GM18517 (cell line): ENCODE measurements around the gene GBF1.

Experiments used
- ATAC-seq: cut with Tn5 transposase; IDR thresholded peaks from one replicate; pipeline ENCODE4 v1.9.1; 2021; ENCODE audit warnings: mild to moderate bottlenecking, moderate library complexity; ENCODE audit not compliant: unreplicated experiment

The GBF1 gene

DNA sequence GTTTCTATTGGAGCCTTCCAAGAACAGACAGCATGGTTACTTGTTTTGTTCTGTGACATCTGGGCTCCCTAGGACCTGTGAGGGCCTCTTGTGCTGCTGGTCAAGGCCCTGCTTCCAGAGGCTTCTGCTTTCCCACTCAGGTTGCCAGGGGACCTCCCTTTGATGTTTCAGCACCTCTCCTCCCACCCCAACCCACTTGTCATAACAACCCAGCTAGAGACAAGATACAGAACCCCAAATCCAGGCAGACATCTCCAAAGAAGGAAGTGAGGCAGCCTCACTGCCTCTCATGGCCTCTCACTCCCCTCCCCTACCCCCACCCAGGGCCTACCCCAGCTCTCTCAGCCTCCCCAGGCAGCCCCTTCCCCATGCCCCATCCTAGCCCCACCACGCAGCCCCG, 161.5 kb downstream of the GBF1 start:
- ATAC-seq: no peak

DNA sequence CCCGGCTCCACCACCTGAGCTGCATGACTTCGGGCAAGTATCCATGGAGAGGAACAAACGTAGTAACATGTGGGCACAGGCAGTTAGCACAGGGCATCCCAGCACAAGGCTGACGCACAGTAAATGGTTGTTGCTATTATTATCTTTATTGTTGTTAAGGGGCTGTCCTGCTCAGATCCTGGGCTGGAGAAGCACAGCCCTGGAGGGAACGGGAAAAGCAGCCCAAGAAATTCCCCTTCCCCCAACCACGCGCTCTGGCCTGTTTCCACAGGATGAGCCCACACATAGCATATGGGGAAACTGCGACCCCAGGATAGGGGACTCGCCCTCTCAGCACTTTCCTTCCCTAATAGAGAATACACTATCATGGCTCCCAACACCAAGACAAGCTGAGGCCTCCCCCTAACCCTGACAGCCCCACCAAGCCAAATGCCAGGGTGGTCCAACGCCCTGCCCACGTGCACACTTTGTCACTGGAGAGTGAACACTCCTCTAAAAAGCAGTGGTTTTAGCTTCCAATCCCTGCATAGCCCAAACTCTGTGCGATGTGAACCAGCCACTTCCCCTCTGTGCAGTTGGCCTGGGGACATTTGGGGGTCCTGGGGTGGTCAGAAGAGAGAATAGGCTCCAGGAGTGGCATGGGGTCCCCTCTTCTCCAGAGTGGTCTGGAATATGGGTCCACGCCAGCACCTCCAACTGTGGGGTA, 162.2 kb downstream of the GBF1 start:
- ATAC-seq: no peak

DNA sequence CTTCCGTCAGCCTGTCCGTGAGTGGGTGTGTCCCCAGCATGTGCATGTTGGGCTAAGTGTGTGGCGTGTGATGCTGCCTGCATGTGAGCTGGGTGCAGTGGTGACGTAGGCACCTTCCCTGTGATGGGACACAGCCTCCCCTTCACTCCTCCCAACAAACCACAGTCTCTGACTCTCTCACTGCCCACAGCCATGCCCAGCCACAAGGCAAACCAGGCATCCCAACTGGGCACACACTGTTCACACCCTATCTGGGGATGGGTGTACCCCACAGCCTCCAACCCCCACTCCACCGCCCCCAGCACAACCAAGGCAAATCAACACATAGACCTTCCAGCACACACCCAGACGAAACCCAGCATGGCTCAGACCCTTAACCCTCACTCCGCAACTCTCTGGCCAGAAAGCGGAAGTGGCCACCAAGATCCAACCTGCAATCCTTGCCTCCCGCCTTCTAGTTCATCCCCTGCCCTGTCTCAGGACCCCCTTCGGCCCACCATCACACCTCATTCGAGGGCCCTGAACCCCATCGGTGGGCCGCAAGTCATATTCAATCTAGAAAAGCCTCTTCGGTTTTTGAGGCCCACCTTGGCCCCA, 162.9 kb downstream of the GBF1 start:
- no peak for ATAC-seq

DNA sequence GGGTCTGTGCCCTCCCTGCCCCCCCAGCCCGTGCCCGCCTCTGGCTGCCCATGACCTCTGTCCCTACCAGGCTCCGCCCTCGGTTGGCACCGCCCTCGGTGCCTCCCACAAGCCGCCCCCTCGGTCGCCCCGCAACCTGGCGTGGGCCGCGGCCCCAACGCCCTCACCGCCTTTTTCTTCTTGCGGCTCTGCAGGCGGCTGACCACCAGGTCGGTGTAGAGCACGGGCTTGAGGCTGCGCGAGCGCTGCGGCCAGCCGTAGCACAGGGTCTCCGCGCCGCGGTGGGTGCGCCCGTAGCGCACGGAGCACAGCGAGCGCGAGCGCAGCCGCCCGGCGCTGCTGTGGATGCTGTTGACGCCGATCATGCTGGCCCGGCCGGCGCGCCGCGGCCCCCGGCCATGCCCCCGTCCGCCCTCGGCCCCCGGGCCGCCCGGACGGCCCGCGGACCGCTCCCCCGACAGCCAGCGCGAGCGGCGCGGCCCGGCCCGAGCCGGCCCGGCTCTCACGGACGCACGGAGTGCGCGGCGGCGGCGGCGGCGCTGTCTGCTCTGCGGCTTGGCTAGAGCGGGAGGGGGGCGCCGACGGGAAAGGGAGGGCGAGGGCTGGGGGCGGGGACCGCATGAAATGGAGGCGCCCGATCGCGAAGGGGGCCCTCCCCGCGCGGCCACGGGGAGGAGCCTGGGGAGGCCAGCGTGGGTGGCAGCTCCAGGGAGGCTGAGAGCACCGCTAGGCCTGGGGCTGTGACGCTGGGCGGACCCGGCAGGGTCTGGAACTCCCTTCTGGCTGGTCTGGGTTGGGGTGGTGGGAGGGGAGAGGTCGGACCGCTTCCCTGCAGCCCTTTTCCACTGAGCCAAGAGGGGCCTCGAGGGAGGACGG, 163.6 kb downstream of the GBF1 start:
- no peak for ATAC-seq

DNA sequence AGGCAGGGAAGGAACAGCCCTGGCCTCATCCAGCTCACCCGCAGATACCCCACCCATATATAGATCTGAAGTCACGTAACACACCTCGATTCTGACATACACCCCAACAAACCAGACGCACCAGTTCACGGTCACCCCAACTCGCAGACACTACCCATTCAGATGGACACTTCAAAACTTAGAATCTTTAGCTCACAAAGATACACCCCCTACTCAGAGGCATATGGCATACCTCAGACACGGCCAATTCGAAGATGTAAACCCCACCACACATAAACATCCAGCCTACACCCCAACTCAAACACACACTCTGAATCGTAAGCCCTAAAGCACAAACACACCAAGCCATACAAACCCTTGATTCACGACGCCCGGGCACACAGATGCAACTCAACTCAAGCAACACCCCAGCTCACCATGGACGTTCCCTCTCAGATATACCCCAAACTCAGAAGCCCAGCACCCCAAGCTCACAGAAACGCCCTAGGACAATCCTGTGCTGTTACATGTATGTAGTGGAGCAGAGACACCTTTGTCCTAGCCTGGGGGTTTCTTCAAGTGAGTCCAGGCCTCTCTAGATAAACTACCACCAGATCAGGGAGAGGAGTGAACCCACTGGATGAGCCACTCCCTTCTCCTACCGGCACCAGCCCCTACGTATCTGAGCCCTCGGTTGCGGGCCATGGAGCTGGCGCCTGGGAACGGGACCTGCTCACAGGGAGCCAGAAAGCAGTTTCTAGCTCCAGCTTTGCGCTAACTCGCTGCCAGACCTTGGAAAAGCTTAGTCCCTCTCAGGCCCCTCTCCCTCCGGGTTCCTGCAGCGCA, 164.5 kb downstream of the GBF1 start:
- no peak for ATAC-seq

DNA sequence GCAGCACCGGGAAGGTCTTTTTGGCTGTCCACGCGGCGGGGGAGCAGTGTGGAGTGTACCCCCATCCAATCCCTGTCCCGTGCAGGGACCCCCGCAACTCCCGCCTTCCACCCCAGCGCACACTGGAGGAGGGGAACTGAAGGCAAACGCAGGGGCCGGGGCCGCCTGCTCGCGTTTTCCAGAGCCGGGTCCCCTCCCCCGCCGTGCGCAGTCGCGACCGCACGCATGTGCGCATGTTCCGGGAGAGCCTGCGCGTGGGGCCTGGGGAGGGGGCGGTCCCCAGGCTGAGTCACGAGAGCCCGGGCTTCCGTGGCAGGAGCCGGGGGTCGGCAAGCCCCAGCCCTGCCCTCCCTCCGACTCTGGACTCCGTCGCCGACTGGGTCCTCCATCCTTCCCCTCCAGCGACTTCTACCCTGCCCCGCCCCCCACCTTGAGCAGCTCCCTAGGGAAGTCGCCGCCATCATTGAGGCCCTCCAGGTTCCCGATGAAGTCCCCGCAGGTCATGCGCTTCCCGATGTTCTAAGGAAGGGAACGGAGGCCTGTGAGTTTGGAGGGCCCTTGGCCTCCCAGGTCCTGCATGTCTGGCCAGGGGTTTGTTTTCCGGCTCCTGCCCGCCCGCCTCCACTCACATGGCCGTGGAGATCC, 165.2 kb downstream of the GBF1 start:
- ATAC-seq: no peak

DNA sequence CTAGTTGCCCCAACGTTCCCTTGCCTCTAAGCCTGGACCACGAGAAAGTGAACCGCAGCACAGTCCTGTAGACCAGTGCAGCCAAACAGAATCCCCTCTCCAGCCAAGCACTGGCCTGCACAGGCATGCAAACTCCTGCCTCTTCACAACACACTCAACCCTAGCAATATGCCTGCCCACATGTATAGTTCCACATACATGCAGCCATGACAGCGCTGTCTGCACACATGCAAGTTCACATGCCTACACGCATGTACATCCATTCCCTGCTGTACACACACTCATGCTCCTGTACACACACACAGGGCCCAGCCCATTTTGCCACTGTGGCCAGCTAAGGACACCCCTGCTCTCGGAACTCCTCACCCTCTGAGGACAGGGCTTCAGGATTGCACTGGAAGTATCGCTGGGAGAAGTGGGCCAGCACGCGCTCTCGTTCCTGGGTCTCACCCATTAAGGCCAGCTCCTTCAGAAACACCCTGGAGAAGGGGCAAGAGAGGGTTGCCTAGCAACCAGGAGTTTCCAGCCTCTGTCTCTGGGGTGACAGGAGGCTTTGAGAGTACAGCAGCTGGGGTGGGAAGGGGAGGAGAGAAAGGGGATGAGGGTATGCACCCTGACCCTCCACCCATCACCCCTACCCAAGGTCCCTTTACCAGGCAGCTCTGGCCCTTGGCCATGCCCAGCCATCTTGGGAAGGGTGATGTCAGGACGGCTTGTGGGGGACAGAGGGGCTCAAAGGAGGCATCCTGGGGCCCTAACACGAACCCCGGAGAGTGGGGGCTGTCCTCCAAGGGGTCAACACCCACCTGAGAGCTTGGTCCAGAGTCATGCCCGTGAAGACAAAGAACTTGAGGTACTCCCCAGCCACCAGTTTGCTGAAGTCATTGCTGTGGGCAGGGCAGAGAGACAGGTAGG, 166.3 kb downstream of the GBF1 start:
- no peak for ATAC-seq

DNA sequence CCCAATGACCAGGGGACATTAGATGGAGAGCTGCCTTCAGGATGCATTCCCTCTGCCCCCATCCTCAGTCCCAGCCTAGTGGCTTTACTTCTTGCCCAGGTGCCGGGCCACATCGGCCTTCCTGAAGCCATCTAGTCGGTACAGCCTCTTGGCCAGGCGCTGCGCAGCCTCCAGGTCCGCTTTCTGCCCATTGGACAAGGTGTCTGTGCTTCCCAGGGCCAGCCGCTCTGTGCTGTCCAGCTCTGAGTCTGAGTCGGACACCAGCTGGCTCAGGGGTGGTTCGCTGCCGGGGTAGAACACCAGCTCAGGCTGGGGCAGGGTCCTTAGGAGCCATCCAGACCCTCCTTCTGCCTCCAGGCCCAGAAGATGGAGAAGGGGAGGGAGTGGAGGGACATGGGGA, 167.0 kb downstream of the GBF1 start:
- no peak for ATAC-seq

DNA sequence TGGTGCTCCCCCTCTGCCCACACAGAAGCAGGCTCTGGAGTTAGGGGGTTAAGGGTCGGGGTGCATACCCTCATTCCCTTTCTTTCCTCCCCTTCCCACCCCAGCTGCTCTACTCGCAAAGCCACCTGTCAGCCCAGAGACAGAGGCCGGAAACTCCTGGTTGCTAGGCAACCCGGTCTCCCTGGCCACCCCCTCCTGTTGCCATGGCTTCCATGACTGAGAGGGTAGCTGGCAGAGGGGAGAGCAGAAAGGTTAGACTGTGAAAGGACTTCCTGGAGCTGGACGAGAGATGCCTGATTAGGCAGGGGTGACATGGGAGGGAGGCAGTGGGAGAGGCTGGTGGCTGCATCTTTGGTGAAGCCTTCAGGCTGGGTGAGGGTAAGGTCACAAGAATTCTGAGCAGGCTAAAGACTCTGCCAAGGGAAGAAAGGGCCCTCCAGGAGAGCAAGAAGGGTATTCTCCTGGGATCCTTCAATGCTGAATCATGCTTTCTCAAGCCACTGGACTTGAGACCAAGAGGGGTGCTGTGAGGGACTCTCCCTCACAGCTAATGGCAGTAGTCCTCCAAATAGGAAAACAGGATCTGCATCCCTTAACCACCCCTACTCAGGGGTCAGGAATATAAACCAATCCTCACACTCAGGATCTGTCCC, 167.8 kb downstream of the GBF1 start:
- no peak for ATAC-seq

DNA sequence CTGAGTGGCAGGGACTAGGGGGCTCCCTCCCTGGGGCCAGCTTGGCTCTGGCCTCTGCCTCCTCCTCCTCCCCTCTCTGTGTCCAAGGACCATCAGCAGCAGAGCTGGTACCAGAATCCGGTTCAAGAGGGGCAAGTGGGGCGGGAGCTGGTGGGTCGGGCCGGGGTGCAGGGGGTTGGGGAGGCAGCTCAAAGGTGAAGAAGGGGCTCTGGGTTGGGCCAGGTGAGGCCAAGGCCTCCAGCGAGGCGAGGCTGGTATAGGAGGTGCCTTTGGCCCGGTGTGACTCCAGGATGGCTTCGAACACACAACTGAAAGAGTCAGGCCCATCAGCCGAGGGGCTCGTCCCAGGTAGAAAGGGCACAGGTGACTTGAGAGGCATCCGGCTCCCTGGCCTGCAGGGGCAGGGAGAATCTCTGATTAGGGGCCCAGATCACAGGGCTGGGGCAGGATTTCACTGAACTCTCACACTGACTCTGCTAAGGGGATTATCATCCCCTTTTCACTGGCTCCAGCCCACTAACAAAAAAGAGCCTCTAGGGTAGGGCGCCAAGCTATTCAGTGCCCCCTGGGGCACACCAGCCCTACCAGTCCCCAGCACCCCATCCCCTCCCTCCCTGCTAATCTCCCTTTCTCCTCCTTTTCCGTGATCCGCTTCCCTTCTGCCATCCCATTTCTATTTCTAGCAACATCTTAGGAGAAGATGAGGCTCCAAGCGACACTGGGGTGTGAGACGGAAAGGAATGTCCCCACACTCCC, 168.7 kb downstream of the GBF1 start:
- no peak for ATAC-seq

DNA sequence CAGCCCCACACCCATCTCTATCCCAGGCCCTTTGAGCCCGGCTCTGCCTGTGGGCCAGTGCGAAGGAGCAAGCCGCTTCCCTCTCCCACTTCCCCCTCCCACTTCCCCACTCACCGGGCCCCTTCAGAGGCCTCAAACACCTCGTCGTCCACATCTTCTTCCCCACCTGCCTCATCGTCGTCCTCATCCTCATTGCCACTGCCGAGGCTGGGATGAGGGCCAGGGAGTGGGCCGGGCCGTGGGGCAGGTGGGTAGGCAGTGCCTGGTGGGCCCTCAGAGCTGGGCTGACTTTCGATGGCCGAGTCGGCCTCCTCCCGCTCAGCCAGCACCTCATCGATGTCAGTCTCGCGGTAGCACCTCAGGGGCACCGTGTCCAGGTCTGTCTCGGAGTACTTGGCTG, 169.4 kb downstream of the GBF1 start:
- ATAC-seq: no peak

DNA sequence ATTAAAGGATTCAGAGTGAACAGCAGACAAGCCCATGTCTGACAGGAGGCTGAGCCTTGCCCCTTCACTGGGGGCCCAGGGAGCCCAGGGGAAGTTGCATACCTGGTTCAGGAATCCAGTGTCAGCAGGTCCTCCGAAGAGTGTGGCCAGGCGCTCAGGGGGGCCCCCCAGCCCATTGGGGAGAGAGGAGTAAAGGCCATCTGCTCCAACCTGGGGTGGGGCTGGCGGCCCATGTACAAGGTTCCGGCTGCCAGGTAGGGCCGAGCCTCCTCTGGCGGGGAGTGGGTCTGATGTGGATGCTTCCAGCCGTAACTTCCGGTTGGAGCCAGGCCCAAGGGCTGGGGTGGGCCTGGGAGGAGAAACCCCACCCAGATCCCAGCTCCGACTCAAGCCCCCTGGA, 171.0 kb downstream of the GBF1 start:
- ATAC-seq: no peak

DNA sequence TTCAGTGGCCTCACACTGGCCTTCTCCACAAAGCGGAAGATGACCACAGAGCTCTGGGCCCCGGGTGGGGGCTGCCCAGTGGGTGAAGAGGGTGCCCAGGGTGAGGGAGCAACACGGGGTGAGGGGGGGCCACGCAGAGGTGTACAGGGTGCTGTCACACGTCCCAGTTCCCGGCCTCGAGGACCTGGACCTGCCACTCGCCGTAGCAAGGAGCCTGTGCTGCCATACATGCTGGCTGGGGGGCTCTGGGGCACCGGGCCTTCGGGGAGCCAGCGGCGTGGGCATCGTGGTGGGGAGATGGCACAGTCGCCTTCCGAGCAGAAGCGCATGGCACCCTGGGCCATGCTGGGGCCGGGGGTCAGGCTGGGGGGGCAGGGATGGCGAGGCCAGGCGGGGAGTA, 171.4 kb downstream of the GBF1 start:
- ATAC-seq: no peak

DNA sequence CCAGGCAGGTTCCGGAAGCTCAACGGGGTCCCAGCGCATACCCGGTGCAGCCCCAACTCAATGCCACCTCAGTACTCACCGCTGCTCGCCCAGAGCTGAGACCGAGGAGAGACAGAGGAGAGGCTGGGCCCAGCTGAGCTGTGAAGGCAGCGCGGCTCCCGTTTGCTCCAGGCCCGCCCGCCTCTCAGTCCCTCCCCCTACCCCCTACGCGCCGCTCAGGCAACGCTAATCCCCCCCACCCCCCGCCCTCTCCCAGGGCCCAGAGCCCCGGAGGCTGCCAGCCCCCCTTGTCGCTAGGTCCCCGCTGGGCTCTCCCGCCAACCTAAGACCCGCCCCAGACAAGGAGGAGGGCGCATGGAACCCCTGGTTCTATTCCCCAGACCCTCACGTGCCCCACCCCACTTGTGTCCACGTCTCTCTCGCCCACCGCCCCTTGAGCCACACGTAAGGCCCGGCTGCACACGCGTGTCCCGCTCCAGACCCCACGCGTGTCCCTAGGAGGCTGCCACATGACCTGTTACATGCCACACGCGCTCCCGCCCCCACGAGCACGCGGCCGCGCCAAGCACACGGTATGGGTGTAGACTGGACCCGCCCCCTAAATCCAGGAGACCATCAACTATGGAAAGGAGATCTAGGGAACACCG, 173.4 kb downstream of the GBF1 start, which contains the start of gene PSD:
Gene PSD (minus strand): TSS at position 164 of the 647 bp plus-strand sequence. CDS start 1,747 bp downstream, outside the sequence.
- no peak for ATAC-seq

DNA sequence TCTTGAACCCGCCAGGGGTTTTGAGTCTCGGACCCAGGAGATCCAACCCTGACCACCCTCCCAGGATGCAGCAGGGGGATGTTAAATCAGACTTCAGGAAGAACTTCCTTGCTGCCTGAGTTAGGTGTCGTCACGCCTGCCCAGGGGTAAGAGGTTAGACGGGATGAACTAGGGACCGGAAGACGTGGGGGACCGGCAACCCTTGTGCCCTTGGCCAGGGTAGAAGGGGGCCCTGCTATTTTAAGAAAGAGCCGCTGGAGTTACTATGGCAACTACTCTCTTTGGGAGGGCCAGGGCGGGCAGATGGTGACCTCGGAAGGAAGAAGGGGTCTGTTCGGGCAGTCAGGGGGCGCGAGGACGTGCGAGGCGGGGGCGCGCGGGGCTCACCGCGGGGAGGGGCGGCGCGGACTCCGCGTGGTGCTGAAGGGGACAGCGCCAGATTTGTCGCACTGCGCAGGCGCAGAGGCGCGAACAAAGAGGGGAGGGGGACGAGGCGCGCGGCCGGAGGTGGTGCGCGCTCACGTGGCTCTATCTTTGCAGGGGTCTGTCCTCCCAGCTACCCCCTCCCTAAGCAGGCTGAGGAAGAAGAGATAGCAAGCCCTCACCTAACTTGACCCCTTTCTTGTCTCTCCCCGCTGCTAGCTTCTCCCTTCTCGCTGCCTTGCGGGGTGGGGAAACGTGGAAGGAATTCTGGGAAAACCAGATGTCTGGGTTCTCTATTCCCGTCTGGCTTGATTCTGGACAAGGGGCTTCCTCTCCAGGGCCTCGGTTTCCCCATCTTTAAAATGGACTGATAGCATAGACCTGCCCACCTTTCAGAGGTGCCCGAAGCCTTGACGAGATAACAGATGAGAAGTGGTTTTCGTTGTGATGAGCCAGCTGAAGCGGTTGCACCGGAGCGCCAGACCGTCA, 174.2 kb downstream of the GBF1 start:
- no peak for ATAC-seq

DNA sequence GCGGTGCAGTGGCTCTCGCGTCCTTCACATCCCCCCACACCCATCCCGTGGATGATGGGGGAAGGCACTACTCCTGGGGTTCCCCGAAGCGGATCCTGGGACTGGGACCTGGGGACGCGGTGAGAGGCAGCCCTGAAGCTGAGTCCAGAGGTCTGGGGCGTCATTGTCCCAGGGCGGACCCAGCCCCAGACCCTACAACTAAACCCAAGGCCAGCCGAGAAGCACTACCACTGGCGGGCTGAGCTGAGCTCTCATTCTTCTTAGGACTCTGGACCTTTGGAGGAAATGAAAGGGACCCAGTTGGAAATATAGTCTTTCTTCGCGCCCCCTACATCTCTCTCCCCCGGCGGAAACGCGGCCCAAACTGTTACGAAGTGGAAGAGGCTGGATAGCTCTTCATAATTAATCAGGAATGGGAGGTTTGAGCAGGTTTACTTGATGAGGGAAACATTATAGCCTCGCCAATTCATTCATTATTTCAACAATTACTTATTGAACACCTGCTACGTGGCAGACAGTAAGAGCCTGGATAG, 174.9 kb downstream of the GBF1 start:
- ATAC-seq: no peak
